HL-60 (cell line): ENCODE data around the gene PLEKHG4B.

Source experiments
- DNase-seq, 2 experiments: peaks; one replicate each; pipeline ENCODE4 v3.0.0-alpha.2; 2010 to 2020; ENCODE audit warnings: low read depth in 1 of 2, low spot score in 1 of 2
- H3K27ac ChIP-seq: fragments of 250-450 bp; sonication (Bioruptor Pico); replicated peaks from 2 replicates; pipeline ENCODE4 v1.5.1; 2020; ENCODE audit warnings: mild to moderate bottlenecking, moderate library complexity
- H3K27me3 ChIP-seq: fragments of 250-450 bp; sonication (Bioruptor Pico); 2 replicates; pipeline ENCODE4 v1.5.1; 2021; ENCODE audit warnings: mild to moderate bottlenecking, moderate library complexity; ENCODE audit not compliant: insufficient read depth, poor library complexity, severe bottlenecking
- H3K4me3 ChIP-seq: replicated peaks from 2 replicates; pipeline ENCODE4 v1.5.1; 2011; ENCODE audit warnings: mild to moderate bottlenecking, control low read depth, low read length; ENCODE audit not compliant: insufficient read depth
- CTCF ChIP-seq: IDR thresholded peaks from one replicate; pipeline ENCODE4 v1.5.1; 2011; ENCODE audit warnings: low read length, control low read depth, inconsistent platforms; ENCODE audit not compliant: insufficient read depth
- GABPA ChIP-seq: IDR thresholded peaks from 2 replicates; pipeline ENCODE4 v1.6.1; 2012; ENCODE audit warnings: low read depth
- POLR2AphosphoS5 ChIP-seq: IDR thresholded peaks from 2 replicates; pipeline ENCODE4 v1.6.1; 2012; ENCODE audit warnings: low read depth
- SPI1 ChIP-seq: IDR thresholded peaks from 2 replicates; pipeline ENCODE4 v1.6.1; 2012; ENCODE audit warnings: low read depth, mild to moderate bottlenecking, borderline replicate concordance
- TF ChIP-seq, protein P1 (sequence below): IDR thresholded peaks from 2 replicates; pipeline ENCODE4 v1.6.1; 2012; ENCODE audit warnings: low read depth; ENCODE audit not compliant: insufficient replicate concordance

Gene PLEKHG4B

GRCh38 chr5:170971-171800 is 79.2 kb downstream of the PLEKHG4B start:
- H3K4me3 ChIP-seq, result no peak overlapping the region
- peaks cover 3% of the 10 kb centered on the region for H3K27me3 ChIP-seq
- DNase-seq, result no peak
- no peak overlapping the region for H3K27ac ChIP-seq
- no peak for TF ChIP-seq SPI1

- Histone ChIP-seq H3K27me3 (peaks cover 3% of the 10 kb centered on the region), H3K4me3 (no peak overlapping the region), H3K27ac (no peak overlapping the region)
- TF ChIP-seq POLR2AphosphoS5 (no peak), CTCF (no peak), GABPA (no peak), SPI1 (no peak)
- TF ChIP-seq, protein P1, sequence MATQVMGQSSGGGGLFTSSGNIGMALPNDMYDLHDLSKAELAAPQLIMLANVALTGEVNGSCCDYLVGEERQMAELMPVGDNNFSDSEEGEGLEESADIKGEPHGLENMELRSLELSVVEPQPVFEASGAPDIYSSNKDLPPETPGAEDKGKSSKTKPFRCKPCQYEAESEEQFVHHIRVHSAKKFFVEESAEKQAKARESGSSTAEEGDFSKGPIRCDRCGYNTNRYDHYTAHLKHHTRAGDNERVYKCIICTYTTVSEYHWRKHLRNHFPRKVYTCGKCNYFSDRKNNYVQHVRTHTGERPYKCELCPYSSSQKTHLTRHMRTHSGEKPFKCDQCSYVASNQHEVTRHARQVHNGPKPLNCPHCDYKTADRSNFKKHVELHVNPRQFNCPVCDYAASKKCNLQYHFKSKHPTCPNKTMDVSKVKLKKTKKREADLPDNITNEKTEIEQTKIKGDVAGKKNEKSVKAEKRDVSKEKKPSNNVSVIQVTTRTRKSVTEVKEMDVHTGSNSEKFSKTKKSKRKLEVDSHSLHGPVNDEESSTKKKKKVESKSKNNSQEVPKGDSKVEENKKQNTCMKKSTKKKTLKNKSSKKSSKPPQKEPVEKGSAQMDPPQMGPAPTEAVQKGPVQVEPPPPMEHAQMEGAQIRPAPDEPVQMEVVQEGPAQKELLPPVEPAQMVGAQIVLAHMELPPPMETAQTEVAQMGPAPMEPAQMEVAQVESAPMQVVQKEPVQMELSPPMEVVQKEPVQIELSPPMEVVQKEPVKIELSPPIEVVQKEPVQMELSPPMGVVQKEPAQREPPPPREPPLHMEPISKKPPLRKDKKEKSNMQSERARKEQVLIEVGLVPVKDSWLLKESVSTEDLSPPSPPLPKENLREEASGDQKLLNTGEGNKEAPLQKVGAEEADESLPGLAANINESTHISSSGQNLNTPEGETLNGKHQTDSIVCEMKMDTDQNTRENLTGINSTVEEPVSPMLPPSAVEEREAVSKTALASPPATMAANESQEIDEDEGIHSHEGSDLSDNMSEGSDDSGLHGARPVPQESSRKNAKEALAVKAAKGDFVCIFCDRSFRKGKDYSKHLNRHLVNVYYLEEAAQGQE, result no peak
- no peak for DNase-seq
Measured at GRCh38 chr5:171801-172331, 79.9 kb downstream of the PLEKHG4B start.

DNA sequence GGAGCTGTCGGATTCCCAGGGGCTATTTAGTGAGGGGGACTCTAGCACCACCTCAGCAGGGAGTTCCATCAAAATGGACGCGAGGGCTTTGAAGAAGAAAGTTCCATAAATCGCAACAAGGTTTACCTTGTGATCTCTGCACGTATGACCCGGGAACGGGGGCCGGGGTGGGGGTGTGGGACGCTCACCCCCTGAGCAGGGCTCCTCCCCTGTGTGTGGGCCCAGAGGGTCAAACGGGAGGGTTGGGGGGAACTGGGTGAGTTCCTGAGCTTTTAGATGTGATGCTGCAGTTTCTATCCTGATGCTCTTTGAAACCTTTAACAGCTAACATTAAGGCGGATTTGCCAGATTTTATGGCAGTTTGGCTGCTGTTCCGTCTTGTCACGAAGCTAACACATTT is 80.5 kb downstream of the PLEKHG4B start:
- Histone ChIP-seq H3K27ac (no peak overlapping the region), H3K4me3 (no peak overlapping the region), H3K27me3 (peaks cover 3% of the 10 kb centered on the region)
- DNase-seq, result no peak
- TF ChIP-seq CTCF (no peak), SPI1 (no peak), POLR2AphosphoS5 (no peak), GABPA (no peak)
- TF ChIP-seq, protein P1, result no peak

DNA sequence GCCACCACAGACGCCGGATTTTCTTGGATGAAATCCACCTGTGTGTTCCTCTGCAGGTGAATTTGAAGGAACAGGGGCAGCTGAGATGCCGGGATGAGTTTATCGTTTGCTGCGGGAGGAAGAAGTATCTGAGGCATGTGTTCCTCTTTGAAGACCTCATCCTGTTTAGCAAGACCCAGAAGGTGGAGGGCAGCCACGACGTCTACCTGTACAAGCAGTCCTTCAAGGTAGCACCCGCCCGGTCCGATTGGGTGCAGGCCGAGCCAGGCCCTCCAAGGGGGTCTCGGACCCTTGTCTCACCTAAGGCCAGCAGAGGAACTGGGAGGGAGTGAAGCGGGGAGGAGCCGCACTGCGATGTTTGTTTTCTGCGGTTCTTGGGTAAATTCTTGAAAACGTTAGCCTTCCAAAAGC is 80.9 kb downstream of the PLEKHG4B start:
- TF ChIP-seq SPI1 (no peak), POLR2AphosphoS5 (no peak), CTCF (no peak), GABPA (no peak)
- TF ChIP-seq, protein P1, result no peak
- H3K27ac ChIP-seq, result no peak overlapping the region
- H3K27me3 ChIP-seq, result peaks cover 3% of the 10 kb centered on the region
- no peak overlapping the region for H3K4me3 ChIP-seq
- no peak for DNase-seq
